HG02938 (cell line): ENCODE measurements around the gene CLCNKA.

Experiments
- ATAC-seq: cut with Tn5 transposase; IDR thresholded peaks from one replicate; pipeline ENCODE4 v1.9.1; 2021; ENCODE audit warnings: mild to moderate bottlenecking, moderate library complexity; ENCODE audit not compliant: unreplicated experiment

Gene CLCNKA

DNA sequence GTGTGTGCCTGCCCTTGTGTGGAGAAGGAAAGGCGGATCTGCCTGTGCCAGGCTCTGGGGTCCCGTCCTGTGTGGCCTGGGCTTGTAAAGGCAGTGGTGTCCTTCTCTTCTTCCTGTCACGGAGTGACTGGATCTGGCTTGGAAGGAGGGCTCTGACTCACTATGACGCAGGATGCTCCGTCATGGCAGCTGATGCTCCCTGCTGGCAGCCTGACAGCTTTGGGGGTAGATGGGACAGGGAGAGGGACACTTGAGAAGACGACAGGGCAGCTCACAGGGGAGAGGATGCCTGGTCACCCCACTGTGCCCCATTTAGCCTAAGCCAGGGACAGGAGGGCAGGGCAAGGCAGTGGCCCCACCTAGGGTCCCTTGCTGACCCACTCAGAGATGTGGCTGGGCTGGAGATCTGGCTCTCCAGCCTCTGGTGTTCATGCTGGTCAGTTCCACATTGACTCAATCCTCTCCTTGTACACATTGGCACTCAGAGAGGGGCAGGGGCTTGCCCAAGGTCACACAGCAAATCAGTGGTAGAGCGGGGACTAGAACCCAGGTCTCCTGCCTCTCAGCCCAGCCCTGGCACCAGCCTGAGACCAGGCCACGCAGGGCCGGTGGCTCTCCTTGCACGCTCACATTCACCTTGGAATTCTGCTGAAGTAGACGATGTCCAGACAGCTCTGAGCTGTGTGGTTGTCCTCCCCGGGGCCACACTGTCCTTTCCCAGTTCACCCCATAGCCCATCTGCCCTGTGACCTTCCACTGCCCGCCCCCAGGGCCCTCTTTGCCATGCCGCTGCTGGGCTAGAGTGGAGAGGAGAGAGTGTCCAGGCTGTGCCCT, 54.4 kb downstream of the CLCNKA start:
- ATAC-seq, result no peak

DNA sequence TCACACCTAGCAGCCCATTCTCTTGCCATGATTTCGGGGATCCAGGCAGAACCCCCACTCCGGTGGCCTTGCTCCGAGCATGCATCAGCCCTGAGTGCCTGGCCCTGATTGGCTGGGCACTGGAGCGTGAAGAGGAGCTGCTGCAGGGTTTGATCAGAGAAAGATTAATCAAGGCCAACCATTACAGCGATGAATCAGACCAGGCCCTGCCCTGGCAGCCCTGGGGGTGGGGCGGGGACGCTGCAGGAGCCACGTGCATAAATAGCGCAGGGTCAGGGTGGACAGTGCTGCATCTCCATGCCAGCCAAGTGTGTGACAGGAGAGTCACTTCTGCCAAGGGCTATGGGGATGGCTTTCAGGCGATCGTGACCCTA, 55.0 kb downstream of the CLCNKA start:
- ATAC-seq, result no peak

DNA sequence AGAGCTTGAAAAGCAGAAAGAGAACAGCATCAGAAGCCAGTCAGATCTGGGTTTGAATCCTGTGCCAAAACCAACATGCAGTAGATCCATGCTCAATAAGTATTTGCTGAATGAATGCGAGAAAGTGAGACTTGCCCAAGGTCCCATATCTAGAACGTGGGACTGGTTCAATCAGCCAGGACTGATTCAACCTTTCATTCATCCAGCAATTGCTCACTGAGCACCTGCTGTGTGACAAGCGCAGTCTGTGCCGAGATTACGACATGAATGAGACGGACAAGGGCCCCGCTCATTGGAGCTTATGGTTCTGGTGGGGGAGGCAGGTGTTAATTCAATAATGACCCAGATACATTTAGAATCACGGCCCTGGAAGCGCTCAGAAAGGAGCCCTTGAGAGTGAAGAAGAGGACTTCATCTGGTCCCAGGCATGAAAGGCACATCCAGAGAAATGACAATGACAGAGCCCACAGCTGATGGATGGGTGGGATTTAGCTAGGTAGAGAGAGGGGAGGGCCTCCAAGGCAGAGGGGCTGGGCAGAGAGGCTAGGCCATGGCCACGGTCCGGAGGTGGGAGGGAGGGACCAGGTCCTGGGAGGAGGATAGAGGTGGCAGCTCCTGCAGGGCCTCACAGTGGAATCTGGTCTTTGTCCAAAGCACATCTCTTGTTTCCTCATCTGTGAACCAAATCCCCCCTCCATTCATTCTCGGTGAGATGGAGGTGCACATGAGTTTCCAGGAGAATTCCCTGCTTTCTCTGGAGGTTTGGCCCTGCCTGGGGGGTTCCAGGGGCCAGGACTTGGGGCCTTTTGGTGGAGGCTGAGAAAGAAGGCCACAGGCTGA, 55.8 kb downstream of the CLCNKA start:
- ATAC-seq, result no peak

DNA sequence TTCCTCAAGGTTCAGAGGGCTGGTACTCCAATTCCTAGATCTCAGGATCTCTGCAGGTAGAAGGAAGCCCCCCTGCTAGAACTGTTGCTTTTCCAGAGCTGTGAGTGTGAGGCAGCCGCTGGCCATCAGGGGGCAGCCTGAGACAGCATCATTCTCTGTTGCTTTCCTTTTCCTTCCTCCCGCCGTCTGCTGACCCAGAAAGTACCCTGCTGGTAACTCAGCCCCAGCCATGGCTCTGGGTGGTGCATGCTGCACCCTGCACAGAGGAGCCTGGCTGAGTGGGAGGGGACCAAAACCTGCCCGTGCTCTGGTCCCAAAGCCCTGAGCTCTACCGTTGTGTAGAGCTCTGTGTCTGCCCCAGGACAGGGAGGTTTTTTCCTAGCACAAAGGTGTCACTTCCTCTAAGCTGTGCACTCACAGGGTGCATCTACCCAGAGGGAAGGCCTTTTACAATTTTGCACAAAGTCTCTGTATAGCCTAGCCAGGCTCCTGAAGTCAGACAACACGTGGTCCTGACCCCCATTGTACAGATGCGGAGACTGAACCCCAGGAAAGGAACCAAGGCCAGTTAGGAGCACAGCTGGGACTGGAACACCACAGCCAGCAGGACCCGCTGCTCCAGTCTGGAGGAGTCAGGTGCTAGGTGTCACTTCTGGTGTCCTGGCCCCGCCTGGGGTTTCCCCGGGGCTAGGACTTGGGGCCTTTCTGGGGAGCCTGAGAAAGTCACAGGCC, 57.3 kb downstream of the CLCNKA start:
- peak; percentile 49 for ATAC-seq

DNA sequence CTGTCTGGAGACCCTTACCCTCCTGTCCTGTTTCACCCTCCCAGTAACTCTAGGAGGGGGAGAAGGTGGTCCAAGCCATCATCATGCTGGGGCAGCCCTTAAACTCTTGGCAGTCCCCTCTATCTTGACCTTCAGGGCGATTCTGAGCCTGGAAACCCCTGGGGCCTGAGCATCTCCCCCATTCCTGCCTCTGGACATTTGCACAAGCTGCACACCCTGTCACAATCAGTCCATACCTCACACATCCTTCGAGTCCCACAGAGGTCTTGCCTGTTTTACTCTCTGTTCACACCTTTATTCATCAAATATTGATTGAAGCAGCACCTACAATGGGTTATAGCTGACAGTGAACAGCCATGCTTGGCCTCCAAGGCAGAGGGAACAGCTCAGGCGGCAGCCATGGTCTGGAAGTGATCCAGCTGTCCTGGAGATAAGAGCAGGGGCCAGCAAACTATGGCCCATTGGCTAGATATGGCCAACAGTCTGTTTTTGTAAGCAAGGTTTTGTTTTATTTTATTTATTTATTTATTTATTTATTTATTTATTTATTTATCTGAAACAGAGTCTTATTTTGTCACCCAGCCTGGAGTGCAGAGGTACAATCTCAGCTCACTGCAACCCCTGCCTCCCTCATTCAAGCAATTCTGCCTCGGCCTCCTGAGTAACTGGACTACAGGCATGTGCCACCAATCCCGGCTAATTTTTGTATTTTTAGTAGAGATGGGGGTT, 58.8 kb downstream of the CLCNKA start:
- ATAC-seq, result no peak

DNA sequence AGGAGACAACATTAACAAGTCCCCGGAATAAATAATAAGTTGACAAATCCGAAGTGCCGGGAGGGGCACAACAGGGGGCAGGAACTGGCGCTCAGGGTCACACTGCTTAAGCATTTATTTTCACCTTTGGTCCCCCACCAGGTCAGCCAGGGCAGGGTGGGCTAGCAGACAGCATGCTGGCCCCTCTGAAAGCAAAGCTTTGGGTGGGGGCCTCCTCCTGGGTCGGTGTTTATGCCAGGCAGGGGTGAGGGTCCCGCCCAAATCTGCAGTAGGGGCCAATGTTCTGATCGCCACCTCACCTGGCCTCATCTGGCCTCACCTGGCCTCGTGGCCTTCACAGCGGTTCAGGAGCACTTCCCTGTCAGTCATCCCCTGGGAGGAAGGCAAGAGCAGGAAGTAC, 59.8 kb downstream of the CLCNKA start:
- no peak for ATAC-seq

DNA sequence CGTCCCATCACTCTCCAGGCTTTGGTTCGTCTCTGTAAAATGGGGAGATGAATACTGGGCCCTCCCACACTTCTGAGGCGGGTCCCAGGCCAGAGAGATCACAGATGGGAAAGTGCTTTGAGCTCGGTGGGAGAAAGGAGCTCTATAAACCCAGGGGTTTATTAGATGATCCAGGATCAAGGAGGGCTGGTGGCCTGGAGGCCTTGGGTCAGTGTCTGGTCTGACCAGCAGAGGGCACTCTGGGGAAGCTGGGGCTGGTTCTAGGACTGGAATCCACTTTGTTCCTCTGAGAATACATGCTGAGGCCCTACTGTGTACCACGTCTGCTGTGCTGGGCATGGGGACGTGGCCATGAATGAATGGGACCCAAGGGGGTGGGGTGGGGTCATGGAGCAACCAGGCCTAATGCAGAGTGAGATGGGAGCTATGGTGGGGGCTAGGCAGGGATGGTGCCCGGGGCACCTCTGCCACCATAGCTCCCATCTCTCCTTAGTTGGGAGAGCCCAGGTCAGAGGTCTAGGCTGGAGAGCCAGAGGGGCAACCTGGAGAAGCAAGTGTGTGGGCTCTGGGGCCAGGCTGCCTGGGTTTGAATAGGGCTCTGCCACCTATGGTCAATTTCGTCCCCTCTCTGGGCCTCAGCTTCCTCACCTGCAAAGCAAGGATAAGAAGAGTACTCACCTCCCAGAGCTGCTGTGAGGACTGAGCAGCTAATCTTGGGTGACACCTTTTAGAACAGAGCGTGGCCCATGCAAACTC, 60.6 kb downstream of the CLCNKA start:
- no peak for ATAC-seq

DNA sequence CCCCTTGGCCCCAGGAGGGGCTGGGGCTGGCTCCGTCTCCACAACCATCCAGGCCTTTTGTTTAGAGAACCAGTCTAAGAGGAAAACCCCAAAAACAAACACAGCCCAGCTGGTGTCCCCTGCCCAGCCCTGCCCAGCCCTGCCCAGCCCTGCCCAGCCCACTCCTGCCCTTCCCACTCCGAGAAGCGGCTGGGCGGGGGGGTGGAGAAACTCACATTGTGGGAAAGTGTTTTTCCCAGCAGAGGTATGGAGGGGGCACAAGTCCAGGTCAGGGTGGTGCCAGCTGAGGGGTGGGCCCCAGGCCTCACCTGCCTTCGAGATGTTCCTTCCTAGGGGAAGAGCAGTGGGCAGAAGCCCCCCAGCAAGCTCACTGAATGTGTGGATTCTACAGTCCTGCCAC, 61.6 kb downstream of the CLCNKA start:
- ATAC-seq, result no peak
